Measurements from ENCODE around the gene HECTD4. TPM values are rescaled to one million over a fixed set of nuclear protein-coding genes. Genes with fewer than 3 reads are reported as not detected.

HECTD4 gene
- total RNA-seq, 4 donors from 2014 or later: 15.9 to 72.9 (median 45.2) TPM

- H3K4me1 ChIP-seq: no peaks in the 10 kb centered on the region
- intact Hi-C loops (cut with DNase I; ENCODE audit: low total_unique reads): no loop called here
These were observed 67.2 kb downstream of the HECTD4 start for GRCh38 chr12:112314981-112315380.

GRCh38 chr12:112309797-112310196 is 72.4 kb downstream of the HECTD4 start:
- no peaks in the 10 kb centered on the region for H3K27me3 ChIP-seq
- TF ChIP-seq POLR2A (IDR thresholded peaks at IDR 0.05): no peak
- no peak for TF ChIP-seq CTCF (IDR thresholded peaks at IDR 0.05)
- no peak overlapping the region for H3K4me3 ChIP-seq
- H3K27ac ChIP-seq: no peak overlapping the region
- peaks cover 0 to 4% of the 10 kb centered on the region in 2 donors for H3K4me1 ChIP-seq
- intact Hi-C loops (cut with DNase I; ENCODE audit: low total_unique reads): no loop called here
- no peak for DNase-seq
- H3K9me3 ChIP-seq: no peaks in the 10 kb centered on the region
- H3K36me3 ChIP-seq: no peaks in the 10 kb centered on the region

More at GRCh38 chr12:112314981-112315380, 67.2 kb downstream of the HECTD4 start:
- H3K27me3 ChIP-seq: no peaks in the 10 kb centered on the region
- no peak overlapping the region for H3K27ac ChIP-seq
- no peaks in the 10 kb centered on the region for H3K36me3 ChIP-seq
- no peak for DNase-seq
- H3K4me3 ChIP-seq: no peak overlapping the region
- no peaks in the 10 kb centered on the region for H3K9me3 ChIP-seq
- TF ChIP-seq POLR2A (IDR thresholded peaks at IDR 0.05) (no peak), CTCF (IDR thresholded peaks at IDR 0.05) (no peak)

GRCh38 chr12:112308652-112309051 is 73.6 kb downstream of the HECTD4 start:
- Histone ChIP-seq H3K27ac (no peak overlapping the region), H3K27me3 (no peaks in the 10 kb centered on the region), H3K4me3 (no peak overlapping the region), H3K36me3 (no peaks in the 10 kb centered on the region), H3K4me1 (peaks cover 0 to 4% of the 10 kb centered on the region in 2 donors), H3K9me3 (no peaks in the 10 kb centered on the region)
- no peak for DNase-seq
- intact Hi-C loops (cut with DNase I; ENCODE audit: low total_unique reads): no loop called here
- TF ChIP-seq CTCF (IDR thresholded peaks at IDR 0.05) (no peak), POLR2A (IDR thresholded peaks at IDR 0.05) (no peak)

GRCh38 chr12:112308161-112308560 is 74.1 kb downstream of the HECTD4 start:
- DNase-seq: no peak
- intact Hi-C loops (cut with DNase I; ENCODE audit: low total_unique reads): no loop called here
- H3K36me3 ChIP-seq: no peaks in the 10 kb centered on the region

More at GRCh38 chr12:112308161-112308560, 74.1 kb downstream of the HECTD4 start:
- H3K4me3 ChIP-seq: no peak overlapping the region
- H3K9me3 ChIP-seq: no peaks in the 10 kb centered on the region
- no peak overlapping the region for H3K27ac ChIP-seq
- peaks cover 0 to 4% of the 10 kb centered on the region in 2 donors for H3K4me1 ChIP-seq
- no peaks in the 10 kb centered on the region for H3K27me3 ChIP-seq
- no peak for TF ChIP-seq POLR2A (IDR thresholded peaks at IDR 0.05)
- TF ChIP-seq CTCF (IDR thresholded peaks at IDR 0.05): no peak
